Central memory CD8-positive, alpha-beta T cell (primary cell): Measurements from ENCODE around the gene VSTM2B.

Source experiments
- ATAC-seq: fragments of 150-1000 bp; cut with Tn5 transposase; replicated peaks from 2 replicates; pipeline ENCODE4 v1.10.0; 2022; ENCODE audit warnings: mild to moderate bottlenecking, moderate FRiP score, moderate number of reproducible peaks; ENCODE audit not compliant: poor library complexity, severe bottlenecking; ENCODE audit errors: extremely low read depth
- DNase-seq, 2 donors: peaks; one replicate each; pipeline ENCODE4 v3.0.0; 2021; ENCODE audit warnings: low spot score in 2 of 2
- H3K27ac Mint-ChIP-seq: one replicate; pipeline ENCODE4 v1.8.0; 2022; ENCODE audit warnings: low read depth, mild to moderate bottlenecking, moderate library complexity, mixed read lengths
- H3K27me3 Mint-ChIP-seq: one replicate; pipeline ENCODE4 v1.8.0; 2022; ENCODE audit warnings: mixed read lengths
- H3K36me3 Mint-ChIP-seq: one replicate; pipeline ENCODE4 v1.8.0; 2022; ENCODE audit warnings: mild to moderate bottlenecking, moderate library complexity, mixed read lengths; ENCODE audit not compliant: insufficient read depth
- H3K4me1 Mint-ChIP-seq: one replicate; pipeline ENCODE4 v1.8.0; 2022; ENCODE audit warnings: mixed read lengths
- H3K4me3 Mint-ChIP-seq: one replicate; pipeline ENCODE4 v1.8.0; 2022; ENCODE audit warnings: mild to moderate bottlenecking, moderate library complexity, mixed read lengths
- H3K9me3 Mint-ChIP-seq: one replicate; pipeline ENCODE4 v1.8.0; 2022; ENCODE audit warnings: mixed read lengths

The VSTM2B gene

GRCh38 chr19:29521291-29522075, 4.3 kb upstream of the VSTM2B start:
- Mint-ChIP-seq H3K27ac (no peak overlapping the region), H3K4me1 (no peaks in the 10 kb centered on the region), H3K36me3 (peaks cover 2% of the 10 kb centered on the region), H3K4me3 (no peak overlapping the region), H3K9me3 (no peaks in the 10 kb centered on the region), H3K27me3 (peaks cover 81% of the 10 kb centered on the region)
- ATAC-seq (no peak), DNase-seq (no peak)

GRCh38 chr19:29523568-29523967, 2.2 kb upstream of the VSTM2B start:
- Mint-ChIP-seq H3K27ac (no peak overlapping the region), H3K4me1 (peaks cover 13% of the 10 kb centered on the region), H3K4me3 (no peak overlapping the region), H3K9me3 (no peaks in the 10 kb centered on the region), H3K36me3 (peaks cover 3% of the 10 kb centered on the region), H3K27me3 (peaks cover 85% of the 10 kb centered on the region)
- no peak for DNase-seq
- no peak for ATAC-seq

- H3K9me3 Mint-ChIP-seq = no peaks in the 10 kb centered on the region
Observed at GRCh38 chr19:29524201-29524911, 1.4 kb upstream of the VSTM2B start.

GRCh38 chr19:29524912-29525831, 622 bp upstream of the VSTM2B start:
- DNase-seq (no peak), ATAC-seq (no peak)
- peaks cover 22% of the 10 kb centered on the region for H3K4me1 Mint-ChIP-seq
- H3K36me3 Mint-ChIP-seq = peaks cover 6% of the 10 kb centered on the region
- H3K9me3 Mint-ChIP-seq = no peaks in the 10 kb centered on the region
- H3K4me3 Mint-ChIP-seq = peak overlapping the region; percentile 69
- peaks cover 83% of the 10 kb centered on the region for H3K27me3 Mint-ChIP-seq
- H3K27ac Mint-ChIP-seq = no peak overlapping the region

More at GRCh38 chr19:29524201-29524911, 1.4 kb upstream of the VSTM2B start:
- Mint-ChIP-seq H3K27me3 (peaks cover 85% of the 10 kb centered on the region), H3K4me3 (peak overlapping the region; percentile 69), H3K36me3 (peaks cover 6% of the 10 kb centered on the region), H3K27ac (no peak overlapping the region), H3K4me1 (peaks cover 21% of the 10 kb centered on the region)
- DNase-seq (no peak), ATAC-seq (no peak)

- H3K27me3 Mint-ChIP-seq = peaks cover 83% of the 10 kb centered on the region
- H3K36me3 Mint-ChIP-seq = peaks cover 8% of the 10 kb centered on the region
- peaks cover 22% of the 10 kb centered on the region for H3K4me1 Mint-ChIP-seq
- DNase-seq (no peak), ATAC-seq (no peak)
- H3K4me3 Mint-ChIP-seq = peak overlapping the region; percentile 74
- H3K27ac Mint-ChIP-seq = no peak overlapping the region
- no peaks in the 10 kb centered on the region for H3K9me3 Mint-ChIP-seq
Observed at GRCh38 chr19:29526730-29527499, 1.1 kb downstream of the VSTM2B start.

GRCh38 chr19:29527500-29528328, 1.9 kb downstream of the VSTM2B start:
- Mint-ChIP-seq H3K27me3 (peaks cover 84% of the 10 kb centered on the region), H3K36me3 (peaks cover 8% of the 10 kb centered on the region), H3K9me3 (no peaks in the 10 kb centered on the region), H3K4me1 (peaks cover 22% of the 10 kb centered on the region), H3K27ac (peak overlapping the region; percentile 8), H3K4me3 (peak overlapping the region; percentile 74)
- DNase-seq (no peak), ATAC-seq (no peak)

- ATAC-seq = peak; percentile 59
- Mint-ChIP-seq H3K27ac (peak overlapping the region; percentile 8), H3K4me1 (peaks cover 22% of the 10 kb centered on the region), H3K4me3 (peak overlapping the region; percentile 74), H3K36me3 (peaks cover 8% of the 10 kb centered on the region), H3K27me3 (peaks cover 81% of the 10 kb centered on the region), H3K9me3 (no peaks in the 10 kb centered on the region)
- DNase-seq = peak in 1 of 2 donors; percentile 42
Observed at GRCh38 chr19:29528350-29528945, 2.7 kb downstream of the VSTM2B start.

- DNase-seq (no peak), ATAC-seq (no peak)
- no peak overlapping the region for H3K27ac Mint-ChIP-seq
- H3K9me3 Mint-ChIP-seq = no peaks in the 10 kb centered on the region
- H3K4me1 Mint-ChIP-seq = peaks cover 22% of the 10 kb centered on the region
- peaks cover 81% of the 10 kb centered on the region for H3K27me3 Mint-ChIP-seq
- H3K4me3 Mint-ChIP-seq = peak overlapping the region; percentile 74
- H3K36me3 Mint-ChIP-seq = peaks cover 8% of the 10 kb centered on the region
Observed at GRCh38 chr19:29528946-29529645, 3.3 kb downstream of the VSTM2B start.

- Mint-ChIP-seq H3K9me3 (no peaks in the 10 kb centered on the region), H3K4me3 (peak overlapping the region; percentile 74), H3K27ac (no peak overlapping the region), H3K36me3 (peaks cover 8% of the 10 kb centered on the region), H3K4me1 (peaks cover 22% of the 10 kb centered on the region), H3K27me3 (peaks cover 80% of the 10 kb centered on the region)
- DNase-seq = no peak
- no peak for ATAC-seq
Observed at GRCh38 chr19:29529646-29530539, 4.1 kb downstream of the VSTM2B start.
